ENCODE results near the gene ARID5B. TPM values are rescaled to one million over a fixed set of nuclear protein-coding genes. Genes with fewer than 3 reads are reported as not detected.

Gene ARID5B
- polyA plus RNA-seq, 3 donors, result 1.00 to 2.5 (median 1.5) TPM

DNA sequence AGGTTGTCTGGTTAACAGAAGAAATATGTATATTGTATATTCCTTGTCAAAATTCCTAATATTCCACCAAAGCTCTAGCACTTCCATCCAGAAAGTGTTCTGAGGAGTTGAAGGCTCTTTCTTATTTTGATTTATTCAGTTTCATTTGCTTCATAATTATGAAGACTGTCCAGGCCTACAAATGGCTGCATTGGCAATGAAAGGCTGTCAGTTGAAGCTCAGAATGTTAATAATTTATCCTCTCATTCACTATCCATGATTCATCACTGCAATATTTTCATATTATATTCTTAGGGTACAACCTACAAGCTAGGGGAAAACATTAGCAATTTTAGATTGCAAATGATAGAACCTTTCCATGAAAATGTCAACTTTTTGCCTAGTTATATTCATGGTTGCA, 57.3 kb downstream of the ARID5B start:
- no peaks in the 10 kb centered on the region for H3K36me3 ChIP-seq (replicated peaks in 1 of 2; ENCODE audit: control insufficient read depth in 1 of 2, insufficient read depth in 2 of 2, low read length in 2 of 2)
- no peak overlapping the region for H3K4me3 ChIP-seq (replicated peaks in 1 of 3; ENCODE audit: low read depth in 2 of 3, low read length in 3 of 3)
- peaks cover 9 to 33% of the 10 kb centered on the region in 2 donors for H3K36me3 Mint-ChIP-seq
- TF ChIP-seq, protein P1, sequence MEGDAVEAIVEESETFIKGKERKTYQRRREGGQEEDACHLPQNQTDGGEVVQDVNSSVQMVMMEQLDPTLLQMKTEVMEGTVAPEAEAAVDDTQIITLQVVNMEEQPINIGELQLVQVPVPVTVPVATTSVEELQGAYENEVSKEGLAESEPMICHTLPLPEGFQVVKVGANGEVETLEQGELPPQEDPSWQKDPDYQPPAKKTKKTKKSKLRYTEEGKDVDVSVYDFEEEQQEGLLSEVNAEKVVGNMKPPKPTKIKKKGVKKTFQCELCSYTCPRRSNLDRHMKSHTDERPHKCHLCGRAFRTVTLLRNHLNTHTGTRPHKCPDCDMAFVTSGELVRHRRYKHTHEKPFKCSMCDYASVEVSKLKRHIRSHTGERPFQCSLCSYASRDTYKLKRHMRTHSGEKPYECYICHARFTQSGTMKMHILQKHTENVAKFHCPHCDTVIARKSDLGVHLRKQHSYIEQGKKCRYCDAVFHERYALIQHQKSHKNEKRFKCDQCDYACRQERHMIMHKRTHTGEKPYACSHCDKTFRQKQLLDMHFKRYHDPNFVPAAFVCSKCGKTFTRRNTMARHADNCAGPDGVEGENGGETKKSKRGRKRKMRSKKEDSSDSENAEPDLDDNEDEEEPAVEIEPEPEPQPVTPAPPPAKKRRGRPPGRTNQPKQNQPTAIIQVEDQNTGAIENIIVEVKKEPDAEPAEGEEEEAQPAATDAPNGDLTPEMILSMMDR (IDR thresholded peaks at IDR 0.05), result no peak
- intact Hi-C loops (cut with micrococcal nuclease), result no loop called here
- no peak overlapping the region for H3K9ac ChIP-seq (ENCODE audit: insufficient read depth, low read length, poor library complexity, severe bottlenecking)
- H3K27me3 Mint-ChIP-seq (ENCODE audit: low read depth in 3 of 3), result no peaks in the 10 kb centered on the region
- H2AFZ ChIP-seq (ENCODE audit: insufficient read depth, low read depth, low read length, poor library complexity, severe bottlenecking), result no peak overlapping the region
- H3K4me1 Mint-ChIP-seq, result peaks cover 13% of the 10 kb centered on the region
- no peaks in the 10 kb centered on the region for H3K79me2 ChIP-seq (ENCODE audit: insufficient read depth, low read length)
- no peak overlapping the region for H3K4me3 Mint-ChIP-seq
- peaks cover 0 to 2% (median 0%) of the 10 kb centered on the region in 7 donors for H3K9me3 Mint-ChIP-seq
- H4K20me1 ChIP-seq (ENCODE audit: insufficient read depth, low read length), result no peaks in the 10 kb centered on the region
- peaks cover 0 to 4% of the 10 kb centered on the region in 2 donors for H3K9me3 ChIP-seq (replicated peaks in 1 of 2; ENCODE audit: control insufficient read depth in 1 of 2, insufficient read depth in 1 of 2, low read length in 2 of 2)
- H3K4me2 ChIP-seq (replicated peaks; ENCODE audit: extremely low read depth, low read length, poor library complexity, severe bottlenecking), result no peak overlapping the region
- peaks cover 8 to 11% of the 10 kb centered on the region in 2 donors for H3K4me1 ChIP-seq (ENCODE audit: control insufficient read depth in 1 of 2, insufficient read depth in 2 of 2, low read length in 2 of 2)
- no peak overlapping the region for H3K27ac ChIP-seq (ENCODE audit: low read depth in 1 of 2, low read length in 2 of 2)
- no peak for DNase-seq
- H3K27ac Mint-ChIP-seq, result no peak overlapping the region
- H3K27me3 ChIP-seq (ENCODE audit: control insufficient read depth in 2 of 2, insufficient read depth in 2 of 2, low read length in 2 of 2), result no peaks in the 10 kb centered on the region

DNA sequence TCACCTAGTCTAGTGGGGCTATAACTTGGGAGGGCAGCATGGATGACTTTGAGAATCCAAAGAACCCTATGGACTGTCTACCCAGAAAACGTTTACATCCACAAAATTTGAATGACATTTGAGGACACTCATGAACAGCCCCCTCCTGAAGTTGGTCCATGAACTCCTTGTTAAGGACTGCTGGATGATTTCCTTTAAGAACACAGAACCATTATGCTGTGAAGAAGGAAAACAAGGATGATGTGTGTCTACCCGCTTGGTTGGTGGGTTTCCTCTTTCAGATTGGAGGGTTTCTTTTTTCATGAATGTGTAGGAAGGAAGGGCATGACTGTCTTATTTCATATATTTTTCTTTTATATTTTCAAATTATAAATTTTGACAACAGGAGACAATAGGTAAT, 58.3 kb downstream of the ARID5B start:
- H4K20me1 ChIP-seq (ENCODE audit: insufficient read depth, low read length), result no peaks in the 10 kb centered on the region
- peaks cover 0 to 4% of the 10 kb centered on the region in 2 donors for H3K9me3 ChIP-seq (replicated peaks in 1 of 2; ENCODE audit: control insufficient read depth in 1 of 2, insufficient read depth in 1 of 2, low read length in 2 of 2)
- TF ChIP-seq, protein P1 (IDR thresholded peaks at IDR 0.05), result no peak
- no peak overlapping the region for H3K4me3 ChIP-seq (replicated peaks in 1 of 3; ENCODE audit: low read depth in 2 of 3, low read length in 3 of 3)
- no peak for DNase-seq
- no peak overlapping the region for H3K4me2 ChIP-seq (replicated peaks; ENCODE audit: extremely low read depth, low read length, poor library complexity, severe bottlenecking)
- H3K27ac ChIP-seq (ENCODE audit: low read depth in 1 of 2, low read length in 2 of 2), result no peak overlapping the region
- no peaks in the 10 kb centered on the region for H3K27me3 ChIP-seq (ENCODE audit: control insufficient read depth in 2 of 2, insufficient read depth in 2 of 2, low read length in 2 of 2)
- intact Hi-C loops (cut with micrococcal nuclease), result no loop called here
- peaks cover 8 to 11% of the 10 kb centered on the region in 2 donors for H3K4me1 ChIP-seq (ENCODE audit: control insufficient read depth in 1 of 2, insufficient read depth in 2 of 2, low read length in 2 of 2)
- H3K9ac ChIP-seq (ENCODE audit: insufficient read depth, low read length, poor library complexity, severe bottlenecking), result no peak overlapping the region
- no peaks in the 10 kb centered on the region for H3K36me3 ChIP-seq (replicated peaks in 1 of 2; ENCODE audit: control insufficient read depth in 1 of 2, insufficient read depth in 2 of 2, low read length in 2 of 2)
- Mint-ChIP-seq H3K4me1 (peaks cover 13% of the 10 kb centered on the region), H3K36me3 (peaks cover 9 to 34% of the 10 kb centered on the region in 2 donors), H3K4me3 (no peak overlapping the region), H3K27me3 (ENCODE audit: low read depth in 3 of 3) (no peaks in the 10 kb centered on the region), H3K27ac (no peak overlapping the region), H3K9me3 (peaks cover 0 to 2% (median 0%) of the 10 kb centered on the region in 7 donors)
- H2AFZ ChIP-seq (ENCODE audit: insufficient read depth, low read depth, low read length, poor library complexity, severe bottlenecking), result no peak overlapping the region
- no peaks in the 10 kb centered on the region for H3K79me2 ChIP-seq (ENCODE audit: insufficient read depth, low read length)
- WGBS (ENCODE audit: insufficient coverage), result no CpG with 5 or more reads among the region's 2 CpGs
